GM12878 (cell line): ENCODE data around the gene EPB41L1. TPM values are rescaled to one million over a fixed set of nuclear protein-coding genes. Genes with fewer than 3 reads are reported as not detected.

Experiments
- ATAC-seq: fragments of 200-7000 bp; cut with Tn5 transposase; 3 replicates; pipeline ENCODE4 v1.9.1; 2020; ENCODE audit warnings: mild to moderate bottlenecking, moderate library complexity
- BruUV-seq: library from RNA; stranded (reverse); fragments of 400-500 nt; replicated peaks from 2 replicates; lab custom pipeline; 2021; lab: Mats Ljungman, UMichigan
- CTCF ChIA-PET: fragments of 300-600 bp; sonication (Branson Sonifier 250); formaldehyde crosslinking; extraction: SDS; loops from one replicate; lab custom pipeline; 2021; ENCODE audit warnings: inconsistent platforms; lab: Yijun Ruan, JAX
- POLR2A ChIA-PET: fragments of 350-600 bp; formaldehyde crosslinking; extraction: SDS; loops from one replicate; lab custom pipeline; 2021; ENCODE audit warnings: inconsistent platforms; lab: Charles Lee
- RAD21 ChIA-PET: fragments of 300-600 bp; sonication (Branson Sonifier 250); formaldehyde crosslinking; loops from one replicate; lab custom pipeline; 2023; ENCODE audit warnings: antibody characterized with exemption; ENCODE audit not compliant: unreplicated experiment; lab: Charles Lee
- SMC1A ChIA-PET: fragments of 300-600 bp; sonication (Branson Sonifier 250); formaldehyde crosslinking; loops from one replicate; lab custom pipeline; 2023; ENCODE audit not compliant: unreplicated experiment, uncharacterized antibody; lab: Charles Lee
- DNase-seq: peaks from one replicate; pipeline ENCODE4 v3.0.0-alpha.2; 2011; ENCODE audit warnings: low read depth, low spot score
- FAIRE-seq: peaks from 3 replicates; lab custom pipeline; 2011; peaks lifted over from hg19 to GRCh38; lab: Jason Lieb, UNC
- H2AFZ ChIP-seq: 2 replicates; pipeline ENCODE4 v1.6.0; 2011; ENCODE audit warnings: low read depth, low read length, control low read depth; ENCODE audit not compliant: control insufficient read depth
- H3K27ac ChIP-seq: 2 replicates; pipeline ENCODE4 v1.5.1; 2011; ENCODE audit warnings: control low read depth; ENCODE audit not compliant: control insufficient read depth, insufficient read depth
- H3K27me3 ChIP-seq, 2 experiments: replicated peaks in 1 of 2; 2 replicates each; pipeline versions ENCODE4 v1.6.0 to v1.6.1; 2011; ENCODE audit warnings: low read length in 1 of 2; ENCODE audit not compliant: control insufficient read depth in 2 of 2, insufficient read depth in 2 of 2
- H3K36me3 ChIP-seq, 2 experiments: 2 replicates each; pipeline ENCODE4 v1.5.1; 2011; ENCODE audit warnings: low read length in 1 of 2; ENCODE audit not compliant: control insufficient read depth in 2 of 2, insufficient read depth in 2 of 2
- H3K4me1 ChIP-seq: 2 replicates; pipeline ENCODE4 v1.6.1; 2011; ENCODE audit warnings: mild to moderate bottlenecking, low read length, moderate library complexity, mixed read lengths; ENCODE audit not compliant: control insufficient read depth, insufficient read depth
- H3K4me2 ChIP-seq: 2 replicates; pipeline ENCODE4 v1.6.0; 2011; ENCODE audit warnings: control low read depth; ENCODE audit not compliant: control insufficient read depth, insufficient read depth
- H3K4me3 ChIP-seq: fragments of 200-600 bp; sonication (generic); 2 replicates; pipeline ENCODE4 v1.5.1; 2016
- H3K79me2 ChIP-seq: 2 replicates; pipeline ENCODE4 v1.6.0; 2011; ENCODE audit warnings: low read length; ENCODE audit not compliant: control insufficient read depth, insufficient read depth
- H3K9ac ChIP-seq: 2 replicates; pipeline ENCODE4 v1.8.0; 2011; ENCODE audit warnings: low read length, control low read depth, mixed read lengths; ENCODE audit not compliant: control insufficient read depth, insufficient read depth
- H3K9me3 ChIP-seq: replicated peaks from 3 replicates; pipeline ENCODE4 v1.5.1; 2011; ENCODE audit warnings: mild to moderate bottlenecking, low read length; ENCODE audit not compliant: control insufficient read depth, insufficient read depth
- H4K20me1 ChIP-seq: 2 replicates; pipeline ENCODE4 v1.6.0; 2011; ENCODE audit not compliant: control insufficient read depth, insufficient read depth
- BRCA1 ChIP-seq: IDR thresholded peaks from 2 replicates; pipeline ENCODE4 v1.6.1; 2011; ENCODE audit warnings: low read depth, low read length, improper control_type of control experiment
- CBX5 ChIP-seq: sonication (generic); IDR thresholded peaks from 2 replicates; pipeline ENCODE4 v1.6.1; 2016; ENCODE audit warnings: low read depth, moderate library complexity, mild to moderate bottlenecking, inconsistent platforms
- GABPA ChIP-seq: IDR thresholded peaks from 2 replicates; pipeline ENCODE4 v1.6.1; 2014; ENCODE audit warnings: antibody characterized with exemption, low read depth, mild to moderate bottlenecking, inconsistent platforms
- NFXL1 ChIP-seq: fragments of 450-650 bp; IDR thresholded peaks from 2 replicates; pipeline ENCODE4 v1.6.1; 2017; ENCODE audit warnings: antibody characterized with exemption, mild to moderate bottlenecking, borderline replicate concordance
- POLR2AphosphoS2 ChIP-seq: IDR thresholded peaks from 2 replicates; pipeline ENCODE4 v1.6.1; 2011; ENCODE audit warnings: low read depth, mild to moderate bottlenecking, low read length, improper control_type of control experiment, moderate library complexity
- POU2F2 ChIP-seq: IDR thresholded peaks from 3 replicates; pipeline ENCODE4 v1.6.1; 2011; ENCODE audit warnings: low read depth, mild to moderate bottlenecking, low read length, borderline replicate concordance
- RB1 ChIP-seq: fragments of 450-650 bp; formaldehyde crosslinking; IDR thresholded peaks from 2 replicates; pipeline ENCODE4 v1.6.1; 2017; ENCODE audit warnings: mild to moderate bottlenecking, borderline replicate concordance
- RBBP5 ChIP-seq: fragments of 200-600 bp; sonication (generic); conservative IDR thresholded peaks from 2 replicates; pipeline ENCODE4 v1.6.1; 2016
- RCOR1 ChIP-seq: conservative IDR thresholded peaks from 2 replicates; pipeline ENCODE4 v1.6.1; 2012; ENCODE audit warnings: low read depth, low read length, improper control_type of control experiment
- SMC3 ChIP-seq: IDR thresholded peaks from 2 replicates; pipeline ENCODE4 v1.6.1; 2011; ENCODE audit warnings: low read length, improper control_type of control experiment, borderline replicate concordance
- SREBF2 ChIP-seq: IDR thresholded peaks from 2 replicates; pipeline ENCODE4 v1.6.1; 2012; ENCODE audit warnings: mild to moderate bottlenecking, low read length
- SRF ChIP-seq, 2 experiments: IDR thresholded peaks; 2 replicates each; pipeline ENCODE4 v1.6.1; 2011; ENCODE audit warnings: low read depth in 2 of 2, low read length in 2 of 2, mild to moderate bottlenecking in 1 of 2, moderate library complexity in 1 of 2
- SUZ12 ChIP-seq: fragments of 200-600 bp; sonication (generic); IDR thresholded peaks from one replicate; pipeline ENCODE4 v1.6.1; 2018; ENCODE audit warnings: antibody characterized with exemption, mild to moderate bottlenecking; ENCODE audit not compliant: unreplicated experiment
- TCF3 ChIP-seq: IDR thresholded peaks from 2 replicates; pipeline ENCODE4 v1.6.1; 2012; ENCODE audit warnings: low read depth, mild to moderate bottlenecking, low read length, borderline replicate concordance; ENCODE audit not compliant: insufficient read depth
- WRNIP1 ChIP-seq: IDR thresholded peaks from 2 replicates; pipeline ENCODE4 v1.6.1; 2011; ENCODE audit warnings: low read depth, low read length, improper control_type of control experiment, borderline replicate concordance
- WGBS: methylation state at CpG from one replicate; pipeline ENCODE4 v1.1.6; 2016; ENCODE audit warnings: low lambda C conversion rate; ENCODE audit not compliant: insufficient replicate concordance, insufficient coverage; ENCODE audit errors: missing lambda C conversion rate; 5-methylcytosine and 5-hydroxymethylcytosine counted together
- in situ Hi-C: fragments of 300-500 bp; cut with MboI; formaldehyde crosslinking; loops from 9 replicates; pipeline ENCODE4 v1.14.3; 2018; ENCODE audit warnings: mixed read lengths
- intact Hi-C: fragments of 100-400 bp; cut with micrococcal nuclease; formaldehyde crosslinking; loops from one replicate; pipeline ENCODE4 v1.14.2; 2022; ENCODE audit not compliant: unreplicated experiment
- polyA plus RNA-seq, 11 experiments: library from polyadenylated mRNA; depleted of rRNA in 4 of 11; unstranded in 6 of 11; stranded (reverse) in 5 of 11; fragments of >200 nt; fragmentation: Nextera tagmentation in 4 of 11; fragmentation: Illumina TruSeq in 1 of 11; extraction: Ambion mirVana in 4 of 11; extraction: Trizol in 1 of 11; gene quantifications; 1 replicate in 1 of 11; 2 replicates in 10 of 11; pipeline versions ENCODE4 v1.2.1 to v1.2.3, GENCODE V29; 2011 to 2016; ENCODE audit warnings: inconsistent platforms in 2 of 11, missing spikeins in 2 of 11, low read depth in 1 of 11
- total RNA-seq, 4 experiments: library from RNA; depleted of rRNA in 3 of 4; stranded (reverse); fragments of >200 nt in 3 of 4; fragmentation: Illumina TruSeq in 1 of 4; extraction: Trizol in 1 of 4; gene quantifications; 2 replicates each; pipeline versions ENCODE4 v1.2.1 to v1.2.3, GENCODE V29; 2013 to 2021
- TF ChIP-seq, protein P1 (sequence below): fragments of 450-650 bp; IDR thresholded peaks from 2 replicates; pipeline ENCODE4 v1.6.1; 2017; ENCODE audit warnings: antibody characterized with exemption, mild to moderate bottlenecking, moderate library complexity
- TF ChIP-seq, protein P2 (sequence below): IDR thresholded peaks from 2 replicates; pipeline ENCODE4 v1.6.1; 2012; ENCODE audit warnings: mild to moderate bottlenecking, low read depth, low read length
- TF ChIP-seq, protein P3 (sequence below): IDR thresholded peaks from 2 replicates; pipeline ENCODE4 v1.6.1; 2012; ENCODE audit warnings: low read depth, low read length, improper control_type of control experiment

EPB41L1 gene
- total and polyA plus RNA-seq, 10 of the 15 experiments (the other 5 are each of a cell fraction or from before 2014, with no cell fraction given) = 0.08 to 3.2 (median 0.31) TPM

DNA sequence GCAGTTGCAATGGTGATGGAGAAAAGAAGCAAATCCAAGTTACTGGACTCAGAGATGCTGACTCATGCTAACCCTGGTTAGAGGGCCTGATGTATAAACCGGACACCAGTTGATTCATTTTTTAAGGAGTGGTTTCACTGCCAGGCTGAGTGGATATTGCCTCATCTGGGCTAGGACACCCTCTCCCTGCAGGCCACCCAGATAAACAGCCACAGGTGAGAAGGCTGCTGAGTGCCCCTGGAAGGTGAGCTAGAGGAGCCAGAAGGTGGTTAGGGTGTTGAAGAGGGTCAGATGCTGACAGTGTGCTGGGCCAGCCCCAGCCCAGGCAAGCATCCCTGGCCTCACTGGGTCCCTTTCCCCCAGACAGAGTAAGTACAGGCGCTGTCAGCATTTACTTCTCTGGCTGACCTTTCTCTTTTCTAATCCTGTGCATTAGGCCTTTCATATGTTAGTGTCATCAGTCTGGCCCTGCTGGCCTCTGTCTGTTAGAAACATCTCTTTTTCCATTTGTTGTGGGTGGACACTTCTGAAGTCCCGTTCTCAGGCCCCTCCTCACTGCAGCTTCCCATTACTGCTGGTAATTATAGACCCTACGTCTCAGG is 13.5 kb downstream of the EPB41L1 start:
- no peak for ATAC-seq
- Histone ChIP-seq H3K4me3 (no peak overlapping the region), H4K20me1 (no peaks in the 10 kb centered on the region; the same call in 1 of the 2 replicates), H3K9ac (no peak overlapping the region), H3K79me2 (no peaks in the 10 kb centered on the region), H3K27ac (no peak overlapping the region), H3K4me2 (no peak overlapping the region), H2AFZ (no peak overlapping the region), H3K9me3 (no peaks in the 10 kb centered on the region), H3K27me3 (no peaks in the 10 kb centered on the region; a peak in 1 of 4 replicates), H3K36me3 (no peaks in the 10 kb centered on the region), H3K4me1 (no peaks in the 10 kb centered on the region)
- ChIA-PET RAD21 (no interaction called here), CTCF (interaction anchor here (3.5 kb wide), 1 partner anchor 11 kb away, joined by 13 read pairs; no protein-coding TSS in a partner anchor), POLR2A (no interaction called here), SMC1A (no interaction called here)
- WGBS = 42% methylated on average over 4 of the region's 4 CpGs
- in situ Hi-C loops (no loop called here), intact Hi-C loops (no loop called here)
- no peak for DNase-seq
- no TSS peak for BruUV-seq
- no peak for FAIRE-seq
- TF ChIP-seq, protein P1, sequence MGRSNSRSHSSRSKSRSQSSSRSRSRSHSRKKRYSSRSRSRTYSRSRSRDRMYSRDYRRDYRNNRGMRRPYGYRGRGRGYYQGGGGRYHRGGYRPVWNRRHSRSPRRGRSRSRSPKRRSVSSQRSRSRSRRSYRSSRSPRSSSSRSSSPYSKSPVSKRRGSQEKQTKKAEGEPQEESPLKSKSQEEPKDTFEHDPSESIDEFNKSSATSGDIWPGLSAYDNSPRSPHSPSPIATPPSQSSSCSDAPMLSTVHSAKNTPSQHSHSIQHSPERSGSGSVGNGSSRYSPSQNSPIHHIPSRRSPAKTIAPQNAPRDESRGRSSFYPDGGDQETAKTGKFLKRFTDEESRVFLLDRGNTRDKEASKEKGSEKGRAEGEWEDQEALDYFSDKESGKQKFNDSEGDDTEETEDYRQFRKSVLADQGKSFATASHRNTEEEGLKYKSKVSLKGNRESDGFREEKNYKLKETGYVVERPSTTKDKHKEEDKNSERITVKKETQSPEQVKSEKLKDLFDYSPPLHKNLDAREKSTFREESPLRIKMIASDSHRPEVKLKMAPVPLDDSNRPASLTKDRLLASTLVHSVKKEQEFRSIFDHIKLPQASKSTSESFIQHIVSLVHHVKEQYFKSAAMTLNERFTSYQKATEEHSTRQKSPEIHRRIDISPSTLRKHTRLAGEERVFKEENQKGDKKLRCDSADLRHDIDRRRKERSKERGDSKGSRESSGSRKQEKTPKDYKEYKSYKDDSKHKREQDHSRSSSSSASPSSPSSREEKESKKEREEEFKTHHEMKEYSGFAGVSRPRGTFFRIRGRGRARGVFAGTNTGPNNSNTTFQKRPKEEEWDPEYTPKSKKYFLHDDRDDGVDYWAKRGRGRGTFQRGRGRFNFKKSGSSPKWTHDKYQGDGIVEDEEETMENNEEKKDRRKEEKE = no peak
- no peak for TF ChIP-seq RBBP5
- no peak for TF ChIP-seq SREBF2
- TF ChIP-seq SMC3 = no peak
- TF ChIP-seq RB1 = no peak
- TF ChIP-seq NFXL1 = no peak
- TF ChIP-seq POU2F2 = no peak
- no peak for TF ChIP-seq GABPA
- TF ChIP-seq WRNIP1 = no peak
- no peak for TF ChIP-seq POLR2AphosphoS2
- no peak for TF ChIP-seq TCF3
- TF ChIP-seq SRF (IDR thresholded peaks at IDR 0.05; ENCODE audit: low read depth in 2 of 2, low read length in 2 of 2) = no peak
- TF ChIP-seq CBX5 = no peak
- no peak for TF ChIP-seq SUZ12
- TF ChIP-seq RCOR1 = no peak
- TF ChIP-seq, protein P2, sequence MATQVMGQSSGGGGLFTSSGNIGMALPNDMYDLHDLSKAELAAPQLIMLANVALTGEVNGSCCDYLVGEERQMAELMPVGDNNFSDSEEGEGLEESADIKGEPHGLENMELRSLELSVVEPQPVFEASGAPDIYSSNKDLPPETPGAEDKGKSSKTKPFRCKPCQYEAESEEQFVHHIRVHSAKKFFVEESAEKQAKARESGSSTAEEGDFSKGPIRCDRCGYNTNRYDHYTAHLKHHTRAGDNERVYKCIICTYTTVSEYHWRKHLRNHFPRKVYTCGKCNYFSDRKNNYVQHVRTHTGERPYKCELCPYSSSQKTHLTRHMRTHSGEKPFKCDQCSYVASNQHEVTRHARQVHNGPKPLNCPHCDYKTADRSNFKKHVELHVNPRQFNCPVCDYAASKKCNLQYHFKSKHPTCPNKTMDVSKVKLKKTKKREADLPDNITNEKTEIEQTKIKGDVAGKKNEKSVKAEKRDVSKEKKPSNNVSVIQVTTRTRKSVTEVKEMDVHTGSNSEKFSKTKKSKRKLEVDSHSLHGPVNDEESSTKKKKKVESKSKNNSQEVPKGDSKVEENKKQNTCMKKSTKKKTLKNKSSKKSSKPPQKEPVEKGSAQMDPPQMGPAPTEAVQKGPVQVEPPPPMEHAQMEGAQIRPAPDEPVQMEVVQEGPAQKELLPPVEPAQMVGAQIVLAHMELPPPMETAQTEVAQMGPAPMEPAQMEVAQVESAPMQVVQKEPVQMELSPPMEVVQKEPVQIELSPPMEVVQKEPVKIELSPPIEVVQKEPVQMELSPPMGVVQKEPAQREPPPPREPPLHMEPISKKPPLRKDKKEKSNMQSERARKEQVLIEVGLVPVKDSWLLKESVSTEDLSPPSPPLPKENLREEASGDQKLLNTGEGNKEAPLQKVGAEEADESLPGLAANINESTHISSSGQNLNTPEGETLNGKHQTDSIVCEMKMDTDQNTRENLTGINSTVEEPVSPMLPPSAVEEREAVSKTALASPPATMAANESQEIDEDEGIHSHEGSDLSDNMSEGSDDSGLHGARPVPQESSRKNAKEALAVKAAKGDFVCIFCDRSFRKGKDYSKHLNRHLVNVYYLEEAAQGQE = no peak
- TF ChIP-seq, protein P3, sequence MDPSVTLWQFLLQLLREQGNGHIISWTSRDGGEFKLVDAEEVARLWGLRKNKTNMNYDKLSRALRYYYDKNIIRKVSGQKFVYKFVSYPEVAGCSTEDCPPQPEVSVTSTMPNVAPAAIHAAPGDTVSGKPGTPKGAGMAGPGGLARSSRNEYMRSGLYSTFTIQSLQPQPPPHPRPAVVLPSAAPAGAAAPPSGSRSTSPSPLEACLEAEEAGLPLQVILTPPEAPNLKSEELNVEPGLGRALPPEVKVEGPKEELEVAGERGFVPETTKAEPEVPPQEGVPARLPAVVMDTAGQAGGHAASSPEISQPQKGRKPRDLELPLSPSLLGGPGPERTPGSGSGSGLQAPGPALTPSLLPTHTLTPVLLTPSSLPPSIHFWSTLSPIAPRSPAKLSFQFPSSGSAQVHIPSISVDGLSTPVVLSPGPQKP = no peak
- no peak for TF ChIP-seq BRCA1
